Liver (tissue), 3 donors: Measurements from ENCODE around the gene SIRT2.

Experiments used
- ATF3 ChIP-seq: IDR thresholded peaks from 2 replicates; pipeline ENCODE4 v1.6.1; 2016; ENCODE audit warnings: antibody characterized with exemption
- CTCF ChIP-seq: fragments of 150-350 bp; IDR thresholded peaks from 2 replicates; pipeline ENCODE4 v1.5.1; 2017; ENCODE audit warnings: improper control_type of control experiment, low read depth, low read length; ENCODE audit not compliant: missing input control
- EGR1 ChIP-seq, 2 donors: IDR thresholded peaks; 2 replicates each; pipeline ENCODE4 v1.6.1; 2016 to 2018; ENCODE audit warnings: antibody characterized with exemption in 2 of 2, low read depth in 2 of 2
- FOXA1 ChIP-seq: IDR thresholded peaks from 2 replicates; pipeline ENCODE4 v1.6.1; 2016; ENCODE audit warnings: antibody characterized with exemption
- GABPA ChIP-seq, 2 donors: IDR thresholded peaks in 1 of 2; conservative IDR thresholded peaks in 1 of 2; 2 replicates each; pipeline ENCODE4 v1.6.1; 2016; ENCODE audit warnings: antibody characterized with exemption in 2 of 2, mild to moderate bottlenecking in 1 of 2, moderate library complexity in 1 of 2
- JUND ChIP-seq, 2 donors: IDR thresholded peaks; 2 replicates each; pipeline ENCODE4 v1.6.1; 2016; ENCODE audit warnings: antibody characterized with exemption in 2 of 2
- MAX ChIP-seq: IDR thresholded peaks from 2 replicates; pipeline ENCODE4 v1.6.1; 2016; ENCODE audit warnings: antibody characterized with exemption
- RAD21 ChIP-seq, 2 donors: IDR thresholded peaks; 2 replicates each; pipeline ENCODE4 v1.6.1; 2016; ENCODE audit warnings: antibody characterized with exemption in 2 of 2, mild to moderate bottlenecking in 2 of 2
- SP1 ChIP-seq: IDR thresholded peaks from 2 replicates; pipeline ENCODE4 v1.6.1; 2018; ENCODE audit warnings: antibody characterized with exemption, mild to moderate bottlenecking
- TAF1 ChIP-seq: conservative IDR thresholded peaks from 2 replicates; pipeline ENCODE4 v1.6.1; 2016; ENCODE audit warnings: antibody characterized with exemption, mild to moderate bottlenecking
- TF ChIP-seq, protein P1 (sequence below): IDR thresholded peaks from 2 replicates; pipeline ENCODE4 v1.6.1; 2016; ENCODE audit warnings: antibody characterized with exemption
- TF ChIP-seq, protein P2 (sequence below): IDR thresholded peaks from 2 replicates; pipeline ENCODE4 v1.6.1; 2016; ENCODE audit warnings: antibody characterized with exemption, mild to moderate bottlenecking
- donor health status: healthy.
- donor health status: healthy.

GRCh38 chr19:38922482-38922881 lies 23.1 kb upstream of the SIRT2 start:
- no peak for TF ChIP-seq FOXA1
- TF ChIP-seq GABPA (IDR thresholded peaks at IDR 0.05 in 1 of 2, conservative IDR thresholded peaks at IDR 0.05 in 1 of 2) = no peak
- TF ChIP-seq CTCF = no peak
- no peak for TF ChIP-seq RAD21 (IDR thresholded peaks at IDR 0.05)
- TF ChIP-seq ATF3 = no peak
- no peak for TF ChIP-seq JUND (IDR thresholded peaks at IDR 0.05)
- TF ChIP-seq TAF1 = no peak
- TF ChIP-seq, protein P1, sequence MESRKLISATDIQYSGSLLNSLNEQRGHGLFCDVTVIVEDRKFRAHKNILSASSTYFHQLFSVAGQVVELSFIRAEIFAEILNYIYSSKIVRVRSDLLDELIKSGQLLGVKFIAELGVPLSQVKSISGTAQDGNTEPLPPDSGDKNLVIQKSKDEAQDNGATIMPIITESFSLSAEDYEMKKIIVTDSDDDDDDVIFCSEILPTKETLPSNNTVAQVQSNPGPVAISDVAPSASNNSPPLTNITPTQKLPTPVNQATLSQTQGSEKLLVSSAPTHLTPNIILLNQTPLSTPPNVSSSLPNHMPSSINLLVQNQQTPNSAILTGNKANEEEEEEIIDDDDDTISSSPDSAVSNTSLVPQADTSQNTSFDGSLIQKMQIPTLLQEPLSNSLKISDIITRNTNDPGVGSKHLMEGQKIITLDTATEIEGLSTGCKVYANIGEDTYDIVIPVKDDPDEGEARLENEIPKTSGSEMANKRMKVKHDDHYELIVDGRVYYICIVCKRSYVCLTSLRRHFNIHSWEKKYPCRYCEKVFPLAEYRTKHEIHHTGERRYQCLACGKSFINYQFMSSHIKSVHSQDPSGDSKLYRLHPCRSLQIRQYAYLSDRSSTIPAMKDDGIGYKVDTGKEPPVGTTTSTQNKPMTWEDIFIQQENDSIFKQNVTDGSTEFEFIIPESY = no peak
- no peak for TF ChIP-seq EGR1 (IDR thresholded peaks at IDR 0.05; ENCODE audit: low read depth in 2 of 2)
- TF ChIP-seq, protein P2, sequence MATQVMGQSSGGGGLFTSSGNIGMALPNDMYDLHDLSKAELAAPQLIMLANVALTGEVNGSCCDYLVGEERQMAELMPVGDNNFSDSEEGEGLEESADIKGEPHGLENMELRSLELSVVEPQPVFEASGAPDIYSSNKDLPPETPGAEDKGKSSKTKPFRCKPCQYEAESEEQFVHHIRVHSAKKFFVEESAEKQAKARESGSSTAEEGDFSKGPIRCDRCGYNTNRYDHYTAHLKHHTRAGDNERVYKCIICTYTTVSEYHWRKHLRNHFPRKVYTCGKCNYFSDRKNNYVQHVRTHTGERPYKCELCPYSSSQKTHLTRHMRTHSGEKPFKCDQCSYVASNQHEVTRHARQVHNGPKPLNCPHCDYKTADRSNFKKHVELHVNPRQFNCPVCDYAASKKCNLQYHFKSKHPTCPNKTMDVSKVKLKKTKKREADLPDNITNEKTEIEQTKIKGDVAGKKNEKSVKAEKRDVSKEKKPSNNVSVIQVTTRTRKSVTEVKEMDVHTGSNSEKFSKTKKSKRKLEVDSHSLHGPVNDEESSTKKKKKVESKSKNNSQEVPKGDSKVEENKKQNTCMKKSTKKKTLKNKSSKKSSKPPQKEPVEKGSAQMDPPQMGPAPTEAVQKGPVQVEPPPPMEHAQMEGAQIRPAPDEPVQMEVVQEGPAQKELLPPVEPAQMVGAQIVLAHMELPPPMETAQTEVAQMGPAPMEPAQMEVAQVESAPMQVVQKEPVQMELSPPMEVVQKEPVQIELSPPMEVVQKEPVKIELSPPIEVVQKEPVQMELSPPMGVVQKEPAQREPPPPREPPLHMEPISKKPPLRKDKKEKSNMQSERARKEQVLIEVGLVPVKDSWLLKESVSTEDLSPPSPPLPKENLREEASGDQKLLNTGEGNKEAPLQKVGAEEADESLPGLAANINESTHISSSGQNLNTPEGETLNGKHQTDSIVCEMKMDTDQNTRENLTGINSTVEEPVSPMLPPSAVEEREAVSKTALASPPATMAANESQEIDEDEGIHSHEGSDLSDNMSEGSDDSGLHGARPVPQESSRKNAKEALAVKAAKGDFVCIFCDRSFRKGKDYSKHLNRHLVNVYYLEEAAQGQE = no peak
- TF ChIP-seq MAX = no peak
- TF ChIP-seq SP1 = no peak
